NCI-H774 (cell line): ENCODE results near the gene GPANK1.

Experiments used
- DNase-seq: peaks from one replicate; lab custom pipeline; 2025; lab: John Stamatoyannopoulos, UW

Gene GPANK1

DNA sequence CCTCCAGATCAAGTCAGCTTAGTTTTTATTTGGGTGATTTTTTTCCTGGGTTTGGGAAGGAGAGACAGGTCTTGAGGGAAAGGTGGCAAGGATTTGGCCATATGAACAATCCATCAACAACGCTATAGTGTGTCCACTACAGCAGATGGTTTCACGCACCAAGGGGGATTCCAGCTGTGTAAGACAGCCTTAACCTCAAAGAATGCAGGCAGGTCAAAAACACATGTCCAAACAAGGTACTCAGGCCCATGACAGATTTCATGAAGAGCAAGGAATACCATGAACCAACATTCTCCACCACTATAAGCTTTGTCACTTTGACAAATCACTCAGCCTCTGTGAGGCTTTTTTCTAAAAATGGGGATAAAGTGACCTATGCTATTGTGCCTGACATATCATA lies 47.8 kb downstream of the GPANK1 start:
- no peak for DNase-seq

DNA sequence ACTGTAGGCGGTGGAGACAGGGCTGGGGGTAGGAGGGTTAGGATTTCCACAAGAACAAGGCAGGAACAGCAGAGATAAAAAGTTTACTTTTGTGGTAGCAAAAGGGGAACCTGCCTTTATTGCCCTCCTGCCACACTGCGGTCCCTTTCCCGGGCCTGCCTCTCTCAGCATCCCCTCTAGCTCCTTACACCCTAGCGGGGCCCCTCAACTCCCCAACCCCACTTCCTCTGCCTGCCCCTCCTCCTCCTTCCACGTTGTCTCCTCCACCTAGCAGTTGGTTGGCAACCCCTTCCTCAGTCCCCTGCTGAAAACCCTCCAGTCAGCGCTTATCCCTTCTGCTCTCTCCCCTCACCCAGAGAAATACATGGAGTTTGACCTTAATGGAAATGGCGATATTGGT lies 49.0 kb downstream of the GPANK1 start:
- no peak for DNase-seq

DNA sequence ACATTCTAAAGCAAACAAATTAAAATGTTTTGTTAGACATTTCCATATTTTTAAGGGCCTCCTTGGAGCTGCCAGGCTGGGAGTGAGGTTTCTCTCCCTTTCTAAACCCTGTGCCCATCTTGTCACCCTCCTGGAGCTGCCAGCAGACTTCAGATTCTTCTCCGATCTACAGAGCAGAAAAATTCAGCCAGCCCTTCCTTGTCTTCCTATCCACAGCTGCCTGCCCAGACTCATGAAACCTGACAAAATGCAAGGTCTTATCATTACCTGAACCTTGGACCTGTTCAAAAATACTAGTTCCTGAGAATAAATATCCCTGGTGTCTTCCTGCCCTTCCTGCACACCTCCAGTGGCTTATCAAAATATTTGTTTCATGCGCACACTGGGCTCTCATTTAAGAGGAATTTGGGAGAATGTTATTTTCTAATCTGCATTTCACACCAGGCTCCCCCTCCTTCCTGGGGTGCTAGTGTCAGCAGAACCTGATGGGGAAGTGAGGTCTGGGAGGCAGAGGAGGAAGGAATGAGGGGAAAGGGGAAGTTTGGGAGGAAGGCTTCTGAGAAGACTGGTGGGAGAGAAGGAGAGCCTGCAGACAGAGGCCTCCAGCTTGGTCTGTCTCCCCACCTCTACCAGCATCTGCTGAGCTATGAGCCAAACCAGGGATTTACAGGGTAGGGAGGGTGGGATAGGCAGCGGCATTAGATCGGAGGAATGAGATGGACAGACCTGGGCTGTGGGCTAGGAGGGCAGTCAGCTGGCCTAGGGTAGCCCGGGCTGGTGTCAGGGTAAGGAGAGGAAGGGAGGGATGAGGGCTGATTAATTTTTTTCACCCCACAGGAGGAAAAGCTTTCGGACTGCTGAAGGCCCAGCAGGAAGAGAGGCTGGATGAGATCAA lies 49.9 kb downstream of the GPANK1 start, which contains the start of gene AIF1:
Gene AIF1, plus strand, starts transcription at position 551 of the 895 bp plus-strand sequence. Its CDS starts 96 bp downstream, at position 647.
- no peak for DNase-seq

DNA sequence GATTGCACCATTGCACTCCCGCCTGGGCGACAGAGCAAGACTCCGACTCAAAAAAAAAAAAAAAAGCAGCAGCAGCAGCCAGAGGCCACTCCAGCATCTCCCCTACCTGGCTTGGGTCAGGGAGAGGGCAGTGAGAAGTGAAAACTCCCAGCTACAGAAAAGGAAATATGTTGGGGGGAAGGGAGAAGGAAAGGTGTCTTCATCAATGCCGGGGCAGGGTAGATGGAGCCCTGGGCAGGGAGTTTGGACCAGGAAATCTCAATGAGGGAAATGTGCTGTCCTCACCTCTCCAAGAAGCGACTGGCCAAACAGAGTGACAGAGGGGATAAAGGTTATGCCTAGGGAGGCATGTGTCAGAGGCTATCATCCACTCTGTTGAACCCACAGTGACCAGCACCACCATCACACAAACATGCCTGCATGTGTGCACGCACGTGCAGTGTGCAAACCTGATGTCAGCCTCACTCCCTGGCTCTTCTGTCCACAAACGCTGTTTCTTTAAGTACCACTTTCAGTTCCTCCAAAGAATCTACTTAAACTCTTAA lies 50.6 kb downstream of the GPANK1 start:
- DNase-seq: no peak
